Muscle of back (tissue), 11 donors: ENCODE measurements around the gene SLC1A2. TPM values are rescaled to one million over a fixed set of nuclear protein-coding genes. Genes with fewer than 3 reads are reported as not detected.
A peak's percentile ranks its signal among the peaks of the same experiment; 100 is the strongest.

ENCODE experiments used
- DNase-seq, 3 donors: peaks; one replicate each; pipeline versions ENCODE4 v3.0.0 to v3.0.0-alpha.2; 2013
- polyA plus RNA-seq, 10 donors: library from polyadenylated mRNA; unstranded; fragments of 120-200 nt; gene quantifications; one replicate each; pipeline ENCODE4 v1.2.1, GENCODE V29; 2013; ENCODE audit not compliant: insufficient read length in 10 of 10

SLC1A2 gene
- polyA plus RNA-seq, 10 donors = 0.21 to 1.5 (median 0.92) TPM

DNA sequence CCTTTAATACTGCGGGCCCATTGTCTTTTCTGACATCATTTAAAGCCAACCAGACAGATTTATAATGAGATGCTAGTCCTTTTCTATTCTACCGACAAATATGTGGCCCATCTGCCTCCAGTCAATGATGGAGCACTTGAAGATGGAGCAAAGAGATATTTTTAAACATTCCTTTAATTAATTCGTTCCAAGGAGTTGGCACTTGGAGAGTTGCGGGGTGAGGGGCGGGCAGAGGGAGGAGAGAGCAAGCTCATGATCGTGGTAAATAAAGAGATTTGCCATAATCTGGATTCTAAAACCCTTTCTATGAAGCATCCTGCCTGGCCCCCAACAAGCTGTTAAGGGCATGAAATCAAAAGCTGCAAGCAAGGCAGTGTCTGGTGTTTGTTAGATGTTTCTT lies 5.0 kb downstream of the SLC1A2 start:
- no peak for DNase-seq

DNA sequence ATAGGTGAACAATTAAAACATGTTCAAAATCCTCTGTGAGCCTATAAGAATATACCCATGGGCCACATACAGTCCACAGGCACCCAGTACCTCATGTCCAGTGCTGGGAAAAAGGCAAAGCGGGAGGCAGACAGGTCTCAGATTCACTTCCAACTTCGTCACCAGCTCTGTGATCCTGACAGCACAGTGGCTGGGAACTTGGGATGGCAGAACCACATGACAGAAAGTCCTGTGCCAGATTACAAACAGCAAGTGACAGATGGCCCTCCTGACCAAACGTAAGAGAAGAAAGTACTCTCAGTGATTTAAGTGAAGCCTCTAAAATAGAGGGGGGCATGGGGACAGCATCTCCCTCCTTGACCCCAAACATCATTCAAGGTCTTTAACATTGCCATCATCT lies 5.8 kb downstream of the SLC1A2 start:
- no peak for DNase-seq

DNA sequence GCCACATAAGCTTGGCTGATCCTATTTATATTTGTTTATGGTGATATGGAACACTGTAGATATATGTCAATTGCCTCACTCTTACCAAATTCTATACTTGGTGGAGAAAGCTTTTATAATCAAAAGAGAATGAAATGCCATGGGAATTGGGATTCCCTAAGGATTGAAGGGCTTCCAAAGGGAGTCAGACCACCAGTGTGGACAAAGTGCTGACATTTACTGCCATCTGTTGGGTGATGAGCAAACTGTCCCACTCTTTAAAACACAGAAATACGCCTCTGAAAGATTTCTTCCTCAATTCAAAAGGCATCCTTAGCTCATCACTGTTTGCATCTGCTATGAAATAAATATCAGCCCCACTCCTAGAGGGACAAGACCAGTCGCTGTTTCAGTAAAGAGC lies 7.1 kb downstream of the SLC1A2 start:
- no peak for DNase-seq

DNA sequence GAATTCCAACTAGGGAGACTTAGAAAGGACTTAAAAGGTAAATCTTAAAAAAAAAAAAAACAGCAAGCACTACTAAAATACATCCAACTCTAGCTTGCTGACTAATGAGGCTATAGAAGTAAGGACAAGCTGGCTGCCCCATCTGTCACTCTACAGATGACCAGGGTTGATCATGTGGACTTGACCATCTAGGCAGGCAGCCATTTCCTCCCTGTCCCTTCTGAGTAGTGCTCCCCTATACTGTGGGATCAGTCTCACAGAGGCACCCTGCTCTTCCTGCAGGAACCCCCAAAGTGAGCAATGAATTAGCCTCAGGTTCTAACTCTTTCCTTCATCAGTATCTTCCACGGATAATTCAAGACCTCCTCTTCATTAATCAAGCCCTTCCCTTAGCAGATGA lies 12.3 kb downstream of the SLC1A2 start:
- no peak for DNase-seq

DNA sequence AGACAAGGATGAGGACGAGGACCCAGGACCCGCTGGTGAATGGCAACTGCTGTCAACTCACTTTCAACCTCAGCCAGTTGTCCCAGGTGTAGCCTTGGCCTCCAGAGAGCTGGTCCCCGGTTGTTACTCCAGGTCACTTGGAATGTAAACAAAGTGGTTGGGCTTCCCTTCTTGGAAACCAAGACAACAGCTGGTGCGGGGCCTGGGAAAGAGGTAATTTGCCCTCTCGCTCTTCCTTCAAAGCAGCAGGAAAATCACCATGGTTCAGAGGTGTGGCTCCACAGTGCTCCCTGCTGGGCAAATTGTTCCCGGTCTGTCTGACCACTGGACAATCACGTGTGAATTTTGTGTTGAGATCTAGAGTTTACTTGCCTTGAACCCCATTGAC lies 15.0 kb downstream of the SLC1A2 start:
- DNase-seq = no peak

DNA sequence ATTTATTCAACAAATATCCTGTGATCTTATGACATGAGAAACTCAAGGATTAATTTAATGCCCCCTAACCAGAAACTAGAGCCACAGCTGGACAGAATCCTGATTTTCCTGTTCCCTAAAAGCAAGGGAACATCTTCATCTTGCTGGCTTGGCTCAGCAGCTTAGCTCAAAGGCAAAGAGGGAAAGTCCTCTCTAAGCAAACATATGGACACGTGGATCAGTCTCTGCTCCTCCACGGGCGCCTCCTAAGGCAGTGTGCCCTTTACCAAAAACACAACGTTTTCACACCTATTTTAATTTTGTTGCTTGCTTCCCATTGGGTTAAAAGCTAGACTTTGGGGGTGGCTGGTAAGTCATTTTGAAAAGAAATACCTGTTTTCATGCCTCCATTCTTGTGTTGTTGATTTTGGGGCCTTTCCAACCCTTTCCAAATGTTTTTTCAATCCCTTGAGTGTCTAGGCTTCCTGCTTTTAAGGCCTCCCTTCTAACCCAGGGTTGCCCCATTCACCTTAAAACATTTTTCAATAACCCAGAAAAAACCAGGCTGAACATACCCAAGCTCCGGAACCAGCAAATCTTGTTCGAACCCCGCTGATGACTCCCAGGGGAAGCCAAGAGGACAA lies 15.5 kb downstream of the SLC1A2 start:
- DNase-seq = no peak

DNA sequence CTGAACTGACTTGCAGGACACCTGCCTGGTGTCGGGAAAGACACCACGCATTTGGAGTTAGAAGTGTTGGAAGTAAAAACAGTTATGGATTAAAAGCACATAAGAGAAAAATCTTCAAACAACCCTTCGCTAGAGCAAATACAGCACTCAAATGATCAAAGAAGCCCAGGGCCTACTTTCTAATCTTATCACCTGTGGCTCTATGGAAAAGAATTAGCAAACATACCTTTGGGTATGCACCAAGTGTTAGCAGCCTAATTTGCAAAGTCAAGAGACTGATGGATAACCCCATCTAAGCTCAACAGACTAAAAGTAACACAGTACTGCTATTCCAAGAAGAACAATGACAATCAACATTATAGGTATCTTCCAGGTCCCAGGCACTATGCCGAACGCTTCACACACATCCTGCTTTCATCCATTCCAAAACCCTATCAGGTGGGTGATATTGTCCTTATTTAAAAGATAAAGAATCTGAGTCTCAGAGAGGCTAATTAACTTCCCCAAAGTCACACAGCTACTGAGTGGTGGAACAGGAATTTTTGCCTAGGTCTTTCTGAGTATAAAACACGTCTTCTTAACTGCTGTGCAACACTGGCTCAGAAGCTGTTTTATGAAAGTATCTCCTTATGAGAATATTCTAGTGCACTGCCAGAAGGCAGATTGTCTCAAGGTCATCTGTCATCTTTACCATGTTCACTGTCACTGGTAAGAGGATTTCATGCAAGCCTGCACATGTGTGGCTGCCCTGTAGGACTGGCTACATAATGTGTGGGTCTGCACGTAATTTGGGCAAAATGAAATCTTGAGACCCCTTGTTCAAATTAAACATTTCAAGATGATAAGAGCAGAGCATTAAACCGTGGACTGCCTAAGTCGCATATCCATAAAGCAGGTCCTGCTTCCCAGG lies 16.4 kb downstream of the SLC1A2 start:
- DNase-seq = no peak

DNA sequence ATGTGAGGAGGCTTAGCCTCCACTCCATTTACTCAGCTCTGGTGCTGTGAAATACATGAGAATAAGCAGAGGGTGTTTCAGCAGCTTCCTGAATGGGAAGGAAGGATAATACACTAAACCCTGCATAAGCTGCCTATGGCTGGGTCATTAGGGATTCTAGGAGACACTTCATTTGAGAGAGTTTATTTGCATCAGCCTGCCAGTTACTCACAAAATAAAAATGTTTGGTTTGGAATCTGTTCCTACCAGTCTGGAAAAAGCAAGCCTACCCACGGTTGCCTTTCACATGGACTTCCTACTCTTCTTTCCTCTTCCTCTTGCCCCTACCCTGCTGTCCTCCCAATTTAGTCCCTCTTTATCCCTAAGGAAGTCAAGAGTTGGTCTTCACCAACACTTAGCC lies 20.5 kb downstream of the SLC1A2 start:
- DNase-seq = no peak

DNA sequence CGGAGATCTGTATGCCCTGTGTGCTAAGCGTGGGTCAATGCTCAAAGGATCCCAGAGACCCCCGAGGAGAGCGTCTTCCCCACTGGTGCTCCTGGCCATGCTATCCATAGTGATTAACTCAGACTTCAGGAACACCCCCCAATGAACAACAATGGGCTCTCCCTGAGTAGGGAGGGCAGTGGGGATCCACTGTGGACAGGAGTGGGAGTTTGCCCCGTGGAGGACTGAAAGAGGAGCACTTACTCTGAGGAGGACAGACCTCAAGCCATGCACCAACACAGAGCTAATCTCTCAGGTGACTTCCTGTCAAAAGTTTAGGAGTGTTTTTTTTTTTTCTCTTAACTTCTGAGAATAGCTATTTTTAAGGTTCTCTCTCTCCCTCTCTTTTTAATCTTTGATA lies 24.4 kb downstream of the SLC1A2 start:
- no peak for DNase-seq

DNA sequence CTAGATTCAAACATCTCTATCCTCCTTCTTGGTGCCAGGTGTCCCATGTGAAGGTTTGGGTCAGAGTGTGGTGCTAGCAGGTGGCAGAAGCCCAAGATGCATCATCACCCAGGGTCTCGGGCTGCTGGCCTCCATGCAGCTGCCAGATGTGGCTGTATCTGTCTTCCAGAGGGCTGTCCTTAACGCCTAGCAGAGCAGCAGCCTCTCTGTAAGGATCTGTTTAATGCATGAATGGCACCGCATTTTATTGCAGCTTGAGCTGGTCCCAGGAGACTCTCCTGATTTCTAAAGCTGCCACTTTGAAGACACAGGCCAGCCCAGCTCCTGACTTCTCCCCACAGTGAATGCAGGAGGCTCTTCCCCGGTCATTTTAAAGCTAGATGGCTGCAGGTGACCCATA lies 26.3 kb downstream of the SLC1A2 start:
- DNase-seq = no peak

DNA sequence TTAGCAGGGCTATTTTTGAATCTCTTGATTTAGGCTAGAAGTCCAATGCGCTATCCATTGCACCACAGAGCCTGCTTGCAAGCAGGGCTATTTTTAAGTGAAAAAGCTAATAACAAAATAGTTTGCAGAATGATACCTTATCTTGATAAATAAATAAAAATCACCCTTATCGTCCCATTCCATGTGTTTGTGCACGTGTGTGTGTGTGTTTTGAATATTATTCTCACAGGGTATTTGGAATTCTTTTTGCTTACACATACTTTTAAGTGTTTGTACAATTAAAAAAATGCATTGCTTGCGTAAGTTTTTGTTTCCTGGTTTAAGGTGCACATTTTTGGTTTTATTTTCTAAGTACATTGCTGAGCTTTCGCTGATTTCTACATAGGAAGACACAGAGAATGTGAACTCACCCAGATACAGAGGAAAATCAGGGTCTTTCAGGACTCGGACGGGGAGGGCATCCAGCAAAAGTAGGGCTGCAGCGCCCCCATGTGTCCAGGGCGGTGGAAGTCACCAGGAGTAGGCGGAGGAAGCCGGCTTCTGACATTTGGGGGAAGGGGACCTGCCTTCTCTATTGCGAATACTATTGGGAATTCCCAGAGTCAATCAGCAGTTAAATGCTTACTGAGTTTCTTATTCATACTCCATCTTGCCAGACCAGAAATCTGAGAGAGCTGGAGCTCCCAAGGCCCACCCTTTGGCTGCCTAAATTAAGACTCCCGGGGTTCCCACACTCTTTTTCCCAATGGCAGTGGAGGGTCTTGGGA lies 27.3 kb downstream of the SLC1A2 start:
- peak; percentile 72 to 88 (median 86) for DNase-seq

DNA sequence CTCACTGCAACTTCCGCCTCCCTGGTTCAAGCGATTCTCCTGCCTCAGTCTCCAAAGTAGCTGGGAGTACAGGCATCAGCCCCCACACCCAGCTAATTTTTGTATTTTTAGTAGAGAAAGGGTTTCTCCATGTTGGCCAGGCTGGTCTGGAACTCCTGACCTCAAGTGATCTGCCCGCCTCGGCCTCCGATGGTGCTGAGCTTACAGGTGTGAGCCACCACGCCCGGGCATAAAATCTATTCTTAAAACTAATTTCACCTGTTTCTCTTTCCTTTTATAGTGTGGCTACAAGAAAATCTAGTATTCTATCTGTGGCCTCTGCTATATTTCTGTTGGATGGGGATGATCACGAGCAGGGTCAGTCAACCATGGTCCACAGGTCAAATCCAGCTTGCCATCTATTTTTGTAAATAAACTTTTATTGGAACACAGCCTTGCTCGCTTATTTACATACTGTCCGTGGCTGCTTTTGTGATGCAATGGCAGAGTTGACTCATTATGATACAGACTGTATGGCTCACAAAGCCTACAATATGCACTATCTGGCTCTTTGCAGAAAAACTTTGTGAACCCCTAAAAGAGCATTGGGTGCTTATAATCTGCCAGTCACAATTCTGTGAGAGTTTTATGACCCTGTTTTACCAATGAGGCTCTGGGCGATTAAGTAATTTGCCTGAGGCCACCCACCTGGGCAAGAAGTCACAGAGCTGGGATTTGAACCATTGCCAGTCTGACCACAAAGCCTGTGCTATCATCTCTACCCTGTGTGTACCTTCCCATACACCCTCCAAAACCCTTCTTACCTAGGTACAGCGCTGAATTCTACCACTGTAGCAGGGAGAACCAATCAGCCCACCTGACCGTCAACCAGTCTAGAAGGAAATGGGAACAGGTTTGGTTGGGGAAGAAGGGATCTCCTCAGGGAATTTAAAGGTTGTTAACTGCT lies 28.3 kb downstream of the SLC1A2 start:
- no peak for DNase-seq

DNA sequence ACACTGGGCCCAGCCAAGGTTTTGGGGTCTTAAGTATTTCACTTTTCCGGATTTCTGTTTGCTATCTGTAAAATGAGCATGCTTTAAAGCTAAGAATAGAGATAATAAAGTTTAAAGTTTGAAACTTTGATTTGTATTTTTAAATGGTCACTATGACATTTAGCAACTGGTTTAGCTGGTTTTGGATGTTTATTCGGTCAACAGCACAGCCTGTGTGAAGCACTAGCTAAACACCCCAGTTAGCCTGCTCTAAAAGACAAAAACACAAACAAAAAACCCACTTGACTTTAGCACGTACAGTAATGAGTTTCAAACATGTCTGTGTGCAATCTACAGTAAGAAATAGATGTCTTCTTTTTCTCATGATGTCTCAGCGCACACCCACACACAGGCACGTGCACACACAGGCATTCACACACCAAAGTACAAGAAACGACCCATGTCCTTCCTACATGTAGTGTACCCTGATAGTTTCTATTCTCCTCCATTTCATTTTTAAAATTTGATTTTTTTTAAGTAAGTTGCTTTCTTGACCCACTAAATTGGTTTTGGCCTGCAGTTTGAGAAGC lies 29.4 kb downstream of the SLC1A2 start:
- DNase-seq = no peak

DNA sequence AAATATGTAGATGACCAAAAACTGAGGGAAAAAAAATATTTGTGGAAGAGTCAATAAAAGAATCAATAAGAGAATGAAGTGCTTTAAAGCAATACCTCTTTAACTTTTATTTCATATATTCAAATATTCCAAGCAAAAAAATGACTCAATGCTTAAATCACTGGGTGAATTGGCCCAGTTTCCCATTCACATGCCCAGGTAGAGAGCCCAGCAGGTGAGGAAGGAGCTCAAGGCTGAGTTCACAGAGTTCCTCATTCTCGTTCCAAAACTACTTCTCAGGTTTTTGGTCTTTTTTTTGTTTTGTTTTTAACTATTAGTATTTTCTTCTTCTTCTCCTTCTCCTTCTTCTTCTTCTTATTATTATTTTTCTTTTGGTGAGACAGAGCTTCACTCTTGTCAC lies 30.2 kb downstream of the SLC1A2 start:
- no peak for DNase-seq

DNA sequence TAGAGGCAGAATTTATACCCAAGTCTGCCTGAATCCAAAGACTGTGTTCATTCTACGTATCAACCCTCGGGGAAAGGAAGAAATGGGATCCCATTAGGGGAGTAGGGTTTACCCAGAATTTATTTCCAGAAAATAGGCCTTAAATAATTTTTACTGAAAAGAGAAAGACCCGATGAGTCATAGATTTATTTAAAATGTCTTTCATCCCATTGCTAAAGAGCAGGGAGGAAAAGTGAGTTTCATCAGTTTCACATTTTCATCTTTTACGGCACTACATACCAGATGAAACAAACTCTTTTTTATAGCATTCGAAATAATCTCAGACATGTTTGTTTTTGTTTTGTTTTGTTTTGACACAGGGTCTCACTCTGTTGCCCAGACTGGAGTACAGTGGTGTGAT lies 31.3 kb downstream of the SLC1A2 start:
- DNase-seq = no peak

DNA sequence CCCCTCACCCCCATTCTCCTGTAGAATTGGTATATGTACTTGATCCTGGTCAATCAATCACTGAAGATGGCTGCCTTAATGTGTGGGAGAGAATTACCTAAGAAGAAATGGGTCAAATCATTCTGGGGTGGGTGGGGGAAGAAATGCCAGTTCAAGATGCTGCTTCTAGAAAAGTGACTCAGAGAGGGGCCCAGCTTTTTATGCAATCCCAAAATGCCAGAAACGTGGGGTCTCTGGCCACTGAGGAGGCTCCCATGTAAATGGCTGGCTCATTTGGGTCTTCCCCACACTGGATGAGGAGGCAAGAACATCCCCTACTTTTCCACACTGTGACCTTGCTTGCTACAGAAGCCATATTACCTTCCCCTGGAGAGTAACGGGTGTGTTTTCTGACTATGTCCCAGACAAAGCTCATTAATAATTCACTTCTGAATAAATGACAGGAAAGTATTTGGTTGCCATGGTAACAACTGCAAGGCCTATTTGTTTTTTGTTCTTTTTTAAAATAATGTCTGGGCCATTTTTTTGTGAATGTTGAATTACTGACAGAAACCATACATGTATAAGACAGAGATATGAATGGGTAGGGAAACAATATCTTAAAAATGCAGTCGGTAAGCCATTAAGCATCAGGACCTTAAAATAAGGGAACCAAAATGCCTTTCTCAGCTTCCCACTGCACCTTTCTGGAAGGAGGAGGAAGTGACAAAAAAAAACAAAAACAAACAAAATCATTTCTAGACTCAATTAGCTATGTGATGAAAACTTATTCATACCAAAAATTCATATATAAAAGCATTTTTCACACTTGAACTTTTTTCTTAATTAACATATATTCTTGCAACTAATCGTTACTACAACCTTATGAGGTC lies 32.0 kb downstream of the SLC1A2 start:
- DNase-seq = peak in 1 of 3 donors; percentile 67

DNA sequence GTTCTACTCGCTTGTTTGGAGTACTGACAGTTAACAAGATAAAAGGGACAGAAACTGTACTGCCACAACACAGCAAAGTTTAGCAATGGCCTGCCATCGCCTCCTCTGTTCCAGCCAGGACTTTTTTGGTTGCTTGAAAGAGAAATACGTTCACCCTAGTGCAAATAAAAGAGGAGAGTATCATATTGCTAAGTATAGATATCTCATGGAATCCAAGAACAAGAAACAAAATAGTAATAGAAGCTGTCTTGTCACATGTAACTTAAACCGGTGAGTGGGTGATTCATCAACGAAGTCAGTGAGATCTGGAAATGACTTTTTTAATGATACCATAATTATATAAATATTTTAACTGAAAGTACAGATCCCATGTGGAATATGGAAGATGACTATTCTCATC lies 35.4 kb downstream of the SLC1A2 start:
- no peak for DNase-seq

DNA sequence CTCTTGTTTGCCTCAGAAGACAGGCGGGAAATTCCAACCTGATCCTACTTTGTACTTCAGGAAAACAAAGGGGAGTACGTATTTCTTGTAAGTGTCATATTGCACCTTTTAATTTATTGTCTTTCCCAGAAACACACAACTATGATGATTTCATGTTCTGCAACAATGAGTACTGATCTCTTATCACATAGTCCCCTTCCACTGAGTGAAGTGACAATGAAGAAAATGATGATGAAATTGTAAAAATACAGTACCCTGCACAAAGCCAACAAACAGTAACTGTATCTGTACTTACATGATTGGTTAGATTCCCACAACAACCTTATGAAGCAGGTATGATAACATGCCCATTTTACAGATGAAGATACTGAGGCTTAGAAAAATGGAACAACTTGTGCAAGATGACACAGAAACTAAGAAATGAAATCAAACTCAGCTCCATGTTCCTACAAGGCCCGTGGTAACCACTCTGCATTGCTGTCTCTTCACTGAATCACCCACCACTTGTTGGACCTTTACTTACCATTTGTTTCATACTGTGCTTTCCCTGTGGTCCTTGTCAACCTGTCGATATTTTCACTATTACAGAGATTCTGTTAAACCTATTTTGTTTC lies 37.5 kb downstream of the SLC1A2 start:
- no peak for DNase-seq

DNA sequence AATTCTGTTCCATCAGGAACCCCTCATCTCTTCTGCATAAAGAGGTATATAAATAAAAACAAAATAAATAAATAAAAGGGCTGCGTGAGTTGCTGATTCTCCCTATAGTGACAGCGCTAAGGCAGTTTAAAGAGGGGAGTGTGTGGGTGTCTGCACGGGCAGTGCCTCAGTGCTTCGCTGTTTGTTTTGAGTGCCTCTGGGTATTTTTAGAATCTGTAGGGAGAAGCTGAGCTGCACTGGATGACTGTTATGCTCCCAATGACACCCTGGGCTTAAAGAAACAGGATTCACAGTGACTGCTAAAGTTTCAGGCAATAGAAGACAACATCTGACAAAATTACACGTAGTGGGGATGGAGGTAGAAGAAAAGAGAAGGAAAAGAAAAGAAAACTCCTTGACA lies 38.8 kb downstream of the SLC1A2 start:
- DNase-seq = no peak

DNA sequence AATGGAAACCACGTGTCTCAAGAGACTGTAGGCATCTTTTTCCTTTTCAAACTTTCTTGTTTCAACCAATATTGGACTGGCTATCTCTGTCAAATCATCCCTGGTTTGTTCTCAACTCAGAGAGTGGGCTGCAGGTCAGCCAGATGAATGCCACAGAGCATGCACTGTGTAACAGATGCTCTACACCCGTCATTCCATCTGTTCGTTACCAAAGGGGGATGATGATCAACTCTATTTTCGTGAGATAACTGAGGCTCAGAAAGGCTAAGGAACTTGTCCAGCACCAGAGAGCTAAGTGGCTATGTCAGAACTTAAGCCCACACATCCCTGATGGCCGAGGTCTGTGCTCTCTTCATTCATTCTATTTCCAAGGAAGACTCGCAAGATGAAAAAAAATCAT lies 42.1 kb downstream of the SLC1A2 start:
- DNase-seq = no peak
